Urothelium cell line (cell line): ENCODE results near the gene ZNF385A.

ENCODE experiments used
- DNase-seq: peaks from one replicate; pipeline ENCODE4 v3.0.0; 2011; ENCODE audit warnings: low spot score, mixed read lengths
- FAIRE-seq: peaks from 2 replicates; lab custom pipeline; 2011; peaks lifted over from hg19 to GRCh38; lab: Jason Lieb, UNC

The ZNF385A gene

GRCh38 chr12:54416687-54417603 lies 32.4 kb upstream of the ZNF385A start:
- DNase-seq (no peak), FAIRE-seq (no peak)

- no peak for FAIRE-seq
- no peak for DNase-seq
Observed at GRCh38 chr12:54415221-54415929, 30.8 kb upstream of the ZNF385A start.

GRCh38 chr12:54413284-54414190 lies 29.0 kb upstream of the ZNF385A start:
- no peak for FAIRE-seq
- DNase-seq = no peak

- FAIRE-seq = no peak
- DNase-seq = no peak
Observed at GRCh38 chr12:54412786-54413185, 28.3 kb upstream of the ZNF385A start.

GRCh38 chr12:54412348-54412747 lies 27.8 kb upstream of the ZNF385A start:
- DNase-seq (no peak), FAIRE-seq (no peak)

DNA sequence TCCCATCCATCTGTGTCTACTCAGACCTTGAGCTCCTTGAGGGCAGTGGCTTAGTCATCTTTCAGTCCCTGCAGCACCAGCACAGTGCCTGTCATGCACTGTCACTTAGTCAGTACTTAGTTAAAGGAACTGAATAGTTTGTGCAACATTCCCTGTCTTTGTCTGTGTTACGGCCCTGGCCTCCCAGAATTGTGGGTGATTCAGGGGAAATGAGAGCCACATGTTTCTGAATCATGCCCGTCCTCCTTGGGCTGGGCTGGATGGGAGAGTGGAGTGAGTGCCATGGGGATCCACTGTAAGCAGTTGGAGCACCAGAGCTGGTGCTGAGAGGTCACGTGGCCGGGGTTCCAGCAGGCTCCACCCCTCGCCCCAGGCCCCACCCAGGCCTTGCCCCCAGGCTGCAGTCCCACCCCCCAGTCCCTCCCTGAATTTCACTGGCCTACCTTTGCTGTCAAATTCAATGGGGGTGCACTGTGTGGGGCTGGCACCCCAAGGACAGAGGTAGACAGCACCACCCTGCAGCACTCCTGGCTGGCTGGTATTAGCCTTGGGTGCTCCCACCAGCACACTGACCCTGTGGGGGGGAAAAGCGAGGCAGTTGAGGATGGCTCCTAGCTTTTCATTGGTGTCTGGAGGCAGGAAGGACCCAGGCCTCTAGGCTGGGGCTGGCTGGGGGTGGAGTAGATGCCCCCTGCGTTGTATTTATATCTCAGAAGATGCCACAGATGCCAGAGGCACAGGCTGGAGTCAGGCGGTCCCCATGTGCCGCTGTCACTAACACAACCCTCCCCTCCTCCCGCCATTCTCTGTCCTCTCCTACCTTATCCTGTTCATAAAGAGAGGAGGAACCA lies 27.1 kb upstream of the ZNF385A start:
- FAIRE-seq = no peak
- no peak for DNase-seq

- FAIRE-seq = no peak
- no peak for DNase-seq
Observed at GRCh38 chr12:54409267-54409666, 24.7 kb upstream of the ZNF385A start.

DNA sequence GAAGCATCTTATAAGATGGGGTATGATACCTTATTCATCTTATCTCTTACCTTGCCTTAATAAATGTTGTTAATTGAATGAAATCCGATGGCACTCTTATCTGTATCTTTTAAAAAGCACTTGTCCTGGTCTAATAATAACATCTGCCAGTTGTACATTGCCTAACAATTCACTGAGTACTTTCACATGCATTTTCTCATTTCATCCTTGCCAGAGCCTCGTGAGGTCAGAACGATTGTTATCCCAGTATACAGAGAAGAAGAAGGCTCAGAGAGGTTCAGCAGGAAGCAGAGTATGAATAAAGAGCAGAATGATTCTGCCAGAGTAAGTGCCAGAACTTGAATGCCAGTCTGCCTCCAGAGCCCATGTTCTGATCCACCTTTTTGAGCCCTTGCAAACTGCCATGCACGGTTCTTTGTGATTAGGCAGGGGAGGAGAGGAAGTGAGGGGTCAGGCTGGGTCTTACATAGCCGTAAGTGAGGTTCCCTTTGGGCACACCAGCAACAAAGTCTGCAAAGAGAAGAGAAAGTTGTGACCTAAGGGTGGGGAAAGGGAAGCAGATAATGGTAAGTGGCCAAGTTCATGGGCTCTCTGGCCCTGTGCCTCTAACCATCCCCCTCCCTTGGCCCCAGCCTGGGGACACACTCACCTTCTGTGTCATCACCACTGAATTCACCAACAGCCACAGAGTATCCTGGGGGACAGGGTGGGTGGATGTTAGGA lies 22.8 kb upstream of the ZNF385A start:
- FAIRE-seq (no peak), DNase-seq (no peak)

- FAIRE-seq (no peak), DNase-seq (no peak)
Observed at GRCh38 chr12:54405573-54405972, 21.0 kb upstream of the ZNF385A start.

- FAIRE-seq (no peak), DNase-seq (no peak)
Observed at GRCh38 chr12:54405106-54405505, 20.6 kb upstream of the ZNF385A start.

GRCh38 chr12:54404061-54405004 lies 19.8 kb upstream of the ZNF385A start:
- DNase-seq (peak; percentile 59), FAIRE-seq (peak; percentile 17)

DNA sequence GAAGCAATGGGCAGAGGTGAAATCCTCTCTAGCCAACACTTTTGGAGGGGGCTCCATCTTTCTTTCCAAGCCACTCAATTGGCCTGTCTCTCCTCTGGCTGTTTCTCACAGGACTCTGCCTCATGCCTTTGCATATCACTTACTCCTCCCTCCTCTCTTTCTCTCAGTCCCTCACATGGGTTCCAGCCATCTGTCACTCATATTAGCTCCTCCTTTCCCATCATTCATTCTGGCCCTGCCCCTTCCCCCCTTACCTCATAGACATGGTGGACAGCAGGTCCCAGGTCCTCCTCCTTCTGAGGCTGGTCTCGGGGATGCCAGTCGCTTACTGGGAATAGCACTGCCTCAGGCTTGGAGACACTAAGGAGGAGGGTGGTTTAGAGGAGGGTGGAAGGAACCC lies 16.6 kb upstream of the ZNF385A start:
- DNase-seq (no peak), FAIRE-seq (no peak)

DNA sequence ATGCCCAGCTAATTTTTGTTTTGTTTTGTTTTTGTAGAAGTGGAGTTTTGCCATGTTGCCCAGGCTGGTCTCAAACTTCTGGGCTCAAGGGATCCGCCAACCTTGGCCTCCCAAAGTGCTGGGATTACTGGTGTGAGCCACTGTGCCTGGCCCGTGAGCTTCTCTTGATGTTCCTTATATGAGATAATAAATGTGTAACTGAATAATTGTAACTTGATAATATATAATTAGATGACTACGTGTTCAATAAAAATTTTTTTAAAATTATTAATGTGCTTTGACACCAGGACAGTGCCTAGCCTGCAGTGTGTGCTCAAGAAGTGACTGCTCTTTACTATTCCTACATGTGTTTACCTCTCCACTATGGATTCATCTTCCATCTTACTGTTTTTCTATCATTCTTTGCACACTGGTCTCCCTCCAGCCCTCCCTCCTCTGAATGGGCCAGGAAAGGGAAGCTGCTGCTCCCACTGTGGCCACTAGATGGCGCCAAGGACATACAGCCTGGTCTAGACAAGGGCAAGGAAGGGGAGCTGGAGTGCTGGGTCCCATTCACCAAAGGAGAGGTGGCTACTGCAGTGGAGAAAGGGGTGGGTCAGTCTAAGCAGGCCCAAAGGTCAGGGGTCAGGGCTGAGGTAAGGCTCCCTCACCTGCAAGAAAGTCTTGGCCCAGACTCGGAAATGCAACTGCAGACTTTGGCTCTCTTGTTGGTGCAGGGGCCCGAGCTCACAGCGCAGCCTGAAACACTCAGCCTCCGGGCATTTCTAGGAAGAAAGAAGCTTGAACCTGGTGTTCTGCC lies 14.7 kb upstream of the ZNF385A start:
- DNase-seq (peak; percentile 88), FAIRE-seq (no peak)

DNA sequence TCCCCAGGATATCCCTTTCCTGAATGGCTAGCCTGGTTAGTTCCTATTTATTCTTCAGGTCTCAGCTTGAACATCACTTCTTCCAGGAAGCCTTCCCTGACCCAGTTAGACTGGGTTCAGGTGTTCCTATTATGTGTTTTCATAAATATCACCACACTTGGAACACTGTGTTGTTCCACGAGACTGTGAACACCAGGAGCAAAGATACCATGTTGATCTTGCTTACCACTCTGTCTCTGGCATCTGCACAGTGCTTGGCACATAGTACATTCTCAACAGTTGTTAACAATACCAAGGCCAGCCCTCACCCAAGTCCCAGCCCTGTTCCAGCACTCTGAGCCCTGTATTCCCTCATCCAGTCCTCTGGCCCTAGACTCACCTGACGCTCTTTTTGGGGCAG lies 13.7 kb upstream of the ZNF385A start:
- no peak for FAIRE-seq
- no peak for DNase-seq

DNA sequence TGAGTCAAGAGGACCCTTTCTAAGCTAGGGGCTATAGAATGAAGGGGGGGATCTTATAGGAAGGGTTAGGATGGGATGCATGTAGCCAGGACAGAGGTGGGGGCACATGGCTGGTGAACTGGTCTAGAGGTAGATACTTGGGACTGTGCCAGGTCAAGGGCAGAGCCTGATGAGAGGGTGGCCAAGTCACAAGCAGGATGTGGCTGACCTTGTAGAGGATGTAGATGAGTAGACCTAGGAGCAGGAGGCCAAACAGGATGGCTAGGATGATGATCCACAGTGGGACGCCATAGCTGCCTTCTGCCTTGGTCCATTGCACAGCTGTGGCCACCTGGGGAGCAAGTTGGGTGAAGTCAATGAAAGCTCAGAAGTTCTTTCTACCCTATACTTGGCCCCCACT lies 12.6 kb upstream of the ZNF385A start:
- DNase-seq = no peak
- FAIRE-seq = no peak

- FAIRE-seq (no peak), DNase-seq (no peak)
Observed at GRCh38 chr12:54395545-54395944, 11.0 kb upstream of the ZNF385A start.

GRCh38 chr12:54394986-54395385 lies 10.5 kb upstream of the ZNF385A start:
- DNase-seq = no peak
- no peak for FAIRE-seq

GRCh38 chr12:54394281-54394719 lies 9.8 kb upstream of the ZNF385A start:
- no peak for FAIRE-seq

More at GRCh38 chr12:54394281-54394719, 9.8 kb upstream of the ZNF385A start:
- peak; percentile 59 for DNase-seq
